ENCODE measurements around the gene CCDC134.
A peak's percentile ranks its signal among the peaks of the same experiment; 100 is the strongest.

The CCDC134 gene

GRCh38 chr22:41821471-41822316, 21.2 kb downstream of the CCDC134 start (continued):
- TF ChIP-seq ZSCAN4 (tag by site-specific recombination; IDR thresholded peaks at IDR 0.05), result no peak
- 0 out of 2 replicates have a peak, but pooled peaks have one; percentile 13 for TF ChIP-seq PRDM1 (tag by site-specific recombination; IDR thresholded peaks at IDR 0.05)
- TF ChIP-seq ZXDB (tag by site-specific recombination; IDR thresholded peaks at IDR 0.05), result no peak
- TF ChIP-seq ZNF707 (tag by site-specific recombination; IDR thresholded peaks at IDR 0.05), result no peak
- no peak for TF ChIP-seq AEBP2 (tag by site-specific recombination; IDR thresholded peaks at IDR 0.05; ENCODE audit: borderline replicate concordance)
- TF ChIP-seq ZNF660 (tag by site-specific recombination; IDR thresholded peaks at IDR 0.05), result no peak
- TF ChIP-seq ZNF26 (tag by site-specific recombination; IDR thresholded peaks at IDR 0.05), result no peak
- TF ChIP-seq ZIC2 (tag by site-specific recombination; IDR thresholded peaks at IDR 0.05), result no peak
- no peak for TF ChIP-seq ZNF10 (tag by site-specific recombination; IDR thresholded peaks at IDR 0.05)
- TF ChIP-seq ZNF514 (tag by site-specific recombination; IDR thresholded peaks at IDR 0.05), result no peak
- no peak for TF ChIP-seq ZSCAN18 (tag by site-specific recombination; IDR thresholded peaks at IDR 0.05)
- TF ChIP-seq ZNF221 (tag by site-specific recombination; IDR thresholded peaks at IDR 0.05; ENCODE audit: borderline replicate concordance), result no peak
- no peak for TF ChIP-seq ZNF610 (tag by site-specific recombination; IDR thresholded peaks at IDR 0.05; ENCODE audit: borderline replicate concordance)
- TF ChIP-seq HOXC10 (CRISPR knock-in tag; IDR thresholded peaks at IDR 0.05), result no peak
- no peak for TF ChIP-seq ZNF692 (tag by site-specific recombination; IDR thresholded peaks at IDR 0.05)

- Histone ChIP-seq H3K27ac (ENCODE audit: extremely low read depth, low read depth, low read length) (no peak overlapping the region), H3K4me1 (ENCODE audit: control insufficient read depth, insufficient read depth, low read length) (no peaks in the 10 kb centered on the region), H3K9me3 (ENCODE audit: control insufficient read depth, insufficient read depth, low read depth, low read length) (no peaks in the 10 kb centered on the region), H3K4me3 (ENCODE audit: low read depth, low read length) (no peak overlapping the region), H3K36me3 (ENCODE audit: control insufficient read depth in 2 of 2, insufficient read depth in 1 of 2, low read length in 2 of 2) (peaks cover 0 to 67% of the 10 kb centered on the region in 2 experiments; a peak in 2 of 3 replicates)
- CTCF ChIA-PET, result interaction anchor here (0.6 to 2.5 kb wide), 15 partner anchors 18 to 170 kb away, joined by 3 to 11 read pairs (median 4); no protein-coding TSS in a partner anchor
- POLR2A ChIA-PET, result interaction anchor here (0.6 kb wide), 1 partner anchor 875 kb away, joined by 4 read pairs; no protein-coding TSS in a partner anchor
- TF ChIP-seq ZBTB21 (tag by site-specific recombination; IDR thresholded peaks at IDR 0.05) (no peak), YY1 (tag by site-specific recombination; IDR thresholded peaks at IDR 0.05) (no peak), ZSCAN23 (tag by site-specific recombination; IDR thresholded peaks at IDR 0.05) (no peak), TRIM28 (IDR thresholded peaks at IDR 0.05; ENCODE audit: borderline replicate concordance, low read length) (no peak), ZNF529 (tag by site-specific recombination; IDR thresholded peaks at IDR 0.05; ENCODE audit: insufficient replicate concordance) (no peak), IKZF3 (tag by site-specific recombination; IDR thresholded peaks at IDR 0.05) (no peak), ZNF600 (tag by site-specific recombination; IDR thresholded peaks at IDR 0.05) (no peak), KLF8 (tag by site-specific recombination; IDR thresholded peaks at IDR 0.05) (no peak), ZNF175 (tag by site-specific recombination; IDR thresholded peaks at IDR 0.05) (no peak), TSHZ1 (tag by site-specific recombination; IDR thresholded peaks at IDR 0.05; ENCODE audit: borderline replicate concordance) (no peak)
Observed at GRCh38 chr22:41822317-41823057, 22.0 kb downstream of the CCDC134 start.

Data from HEK293 (cell line).